ENCODE results near the gene MCF2L.

MCF2L gene

DNA sequence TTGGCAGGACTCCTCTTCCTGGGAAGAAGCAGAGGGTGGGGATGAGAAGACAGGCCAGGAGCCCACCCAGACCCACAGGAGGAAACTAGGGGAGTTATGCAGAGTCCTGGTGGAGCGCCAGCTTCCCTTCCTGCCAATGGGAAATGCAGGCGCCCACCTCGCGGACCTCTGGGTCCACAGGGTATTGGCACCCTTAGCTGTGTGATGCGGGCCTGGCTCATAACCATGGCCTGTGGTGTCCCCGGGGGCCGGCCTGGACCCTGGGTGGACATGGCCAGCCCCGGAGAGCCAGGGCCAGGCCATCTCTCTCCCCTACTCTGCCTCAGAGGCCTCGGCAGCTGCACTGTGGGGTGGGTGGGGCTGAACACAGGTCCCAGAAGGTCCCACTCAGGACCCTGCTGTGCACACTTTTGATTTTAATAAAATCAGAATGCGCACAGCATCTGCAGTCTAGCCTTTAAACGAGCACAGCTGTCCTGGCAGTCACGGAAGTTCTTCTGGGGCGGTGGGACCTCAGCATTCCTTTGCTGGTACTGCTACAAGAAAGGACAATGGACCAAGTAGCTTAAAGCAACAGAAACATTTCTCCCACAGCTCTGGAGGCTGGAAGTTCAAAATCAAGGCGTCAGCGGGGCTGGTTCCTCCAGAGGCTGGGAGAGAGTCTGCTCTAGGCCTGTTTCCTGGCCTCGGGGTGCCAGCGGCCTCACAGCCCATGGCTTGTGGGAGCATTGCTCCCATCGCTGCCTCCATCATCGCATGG is 155.4 kb downstream of the MCF2L start:
- POLR2A ChIA-PET: no interaction called here
- H3K4me3 ChIP-seq (ENCODE audit: low read depth, low read length): no peak overlapping the region
- CTCF ChIA-PET: no interaction called here
- TF ChIP-seq, protein P1, sequence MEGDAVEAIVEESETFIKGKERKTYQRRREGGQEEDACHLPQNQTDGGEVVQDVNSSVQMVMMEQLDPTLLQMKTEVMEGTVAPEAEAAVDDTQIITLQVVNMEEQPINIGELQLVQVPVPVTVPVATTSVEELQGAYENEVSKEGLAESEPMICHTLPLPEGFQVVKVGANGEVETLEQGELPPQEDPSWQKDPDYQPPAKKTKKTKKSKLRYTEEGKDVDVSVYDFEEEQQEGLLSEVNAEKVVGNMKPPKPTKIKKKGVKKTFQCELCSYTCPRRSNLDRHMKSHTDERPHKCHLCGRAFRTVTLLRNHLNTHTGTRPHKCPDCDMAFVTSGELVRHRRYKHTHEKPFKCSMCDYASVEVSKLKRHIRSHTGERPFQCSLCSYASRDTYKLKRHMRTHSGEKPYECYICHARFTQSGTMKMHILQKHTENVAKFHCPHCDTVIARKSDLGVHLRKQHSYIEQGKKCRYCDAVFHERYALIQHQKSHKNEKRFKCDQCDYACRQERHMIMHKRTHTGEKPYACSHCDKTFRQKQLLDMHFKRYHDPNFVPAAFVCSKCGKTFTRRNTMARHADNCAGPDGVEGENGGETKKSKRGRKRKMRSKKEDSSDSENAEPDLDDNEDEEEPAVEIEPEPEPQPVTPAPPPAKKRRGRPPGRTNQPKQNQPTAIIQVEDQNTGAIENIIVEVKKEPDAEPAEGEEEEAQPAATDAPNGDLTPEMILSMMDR (IDR thresholded peaks at IDR 0.05; ENCODE audit: insufficient read depth, low read length, missing control alignments): no peak
- no peak for DNase-seq (ENCODE audit: low read depth, low spot score)

DNA sequence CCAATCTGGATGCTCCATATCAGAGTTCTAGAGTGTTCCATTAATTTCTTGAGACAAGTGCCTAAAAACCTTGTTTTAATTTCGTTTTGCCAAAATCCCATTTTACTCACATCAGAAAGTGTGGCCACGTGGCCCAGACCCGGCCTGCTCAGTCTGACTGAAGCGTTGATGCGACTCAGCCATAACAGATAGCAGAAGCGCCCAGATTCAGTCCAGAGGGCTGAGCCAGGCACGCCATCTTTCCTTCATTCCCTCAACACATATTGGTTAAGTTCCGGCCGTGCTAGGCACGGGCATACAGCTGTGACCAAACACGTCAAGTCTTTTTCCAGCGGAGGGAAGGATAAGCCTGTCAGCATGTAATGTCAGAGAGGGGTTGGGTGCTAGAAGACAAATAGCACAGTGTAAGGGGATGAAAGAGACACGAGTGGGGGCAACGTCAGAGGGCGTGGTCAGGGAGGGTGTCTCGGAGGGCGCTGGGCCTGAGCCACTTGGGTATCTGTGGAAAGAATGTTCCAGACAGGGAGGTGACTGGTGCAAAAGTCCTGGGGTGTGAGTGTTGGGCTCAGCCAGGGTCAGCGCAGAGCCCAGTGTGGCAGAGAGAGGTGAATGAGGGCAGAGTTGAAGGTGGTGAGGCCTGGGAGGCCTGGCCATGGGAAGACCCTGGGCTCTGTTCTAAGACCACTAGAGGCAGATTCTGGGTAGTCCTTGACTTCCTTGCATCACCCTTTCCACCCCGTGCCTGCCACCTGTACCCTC is 156.7 kb downstream of the MCF2L start:
- no peak overlapping the region for H3K4me3 ChIP-seq (ENCODE audit: low read depth, low read length)
- POLR2A ChIA-PET: no interaction called here
- TF ChIP-seq, protein P1 (IDR thresholded peaks at IDR 0.05; ENCODE audit: insufficient read depth, low read length, missing control alignments): no peak
- CTCF ChIA-PET: no interaction called here
- DNase-seq (ENCODE audit: low read depth, low spot score): no peak

DNA sequence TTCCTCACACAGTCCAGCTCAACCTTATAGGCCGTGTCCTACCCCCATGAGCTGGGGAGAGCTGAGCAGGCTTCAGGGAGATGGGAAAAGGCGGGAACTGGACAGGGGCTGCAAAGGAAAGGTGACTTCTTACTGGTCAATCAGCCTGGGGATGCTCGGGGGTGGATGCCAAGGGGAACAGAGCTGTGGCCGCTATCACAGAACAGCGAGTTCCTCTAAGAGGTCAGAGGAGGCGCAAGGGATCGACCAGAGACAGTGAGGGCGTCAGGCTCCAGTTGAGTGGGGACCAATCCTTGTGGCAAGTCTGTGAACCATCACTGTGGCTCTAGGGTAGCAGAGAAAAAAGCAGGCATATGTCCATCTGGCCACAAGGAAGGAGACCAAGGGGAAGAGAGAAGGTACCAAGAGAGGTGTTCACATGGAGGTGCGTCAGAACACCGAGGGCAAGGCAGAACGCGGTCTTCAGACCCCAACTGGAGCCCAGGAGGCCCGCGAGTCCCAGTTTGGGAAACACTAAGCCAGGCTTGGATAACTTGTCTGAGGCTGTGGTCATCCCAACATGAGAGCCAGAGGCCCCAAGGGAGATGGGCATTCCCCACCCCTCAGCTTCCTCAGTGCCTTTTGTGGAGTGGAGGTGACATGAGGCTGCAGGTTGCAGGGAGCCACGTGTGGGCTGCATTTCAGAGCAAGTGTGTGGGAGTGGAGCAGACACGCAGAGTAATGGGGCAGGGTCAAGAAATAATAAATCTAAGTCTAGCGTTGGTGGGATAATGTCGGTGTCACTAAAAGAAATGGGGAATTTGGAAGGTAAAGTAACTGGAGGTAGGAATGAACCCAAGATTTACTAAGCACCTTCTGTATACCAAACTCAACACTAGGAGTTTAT is 157.5 kb downstream of the MCF2L start:
- H3K4me3 ChIP-seq (ENCODE audit: low read depth, low read length): no peak overlapping the region
- DNase-seq (ENCODE audit: low read depth, low spot score): no peak
- POLR2A ChIA-PET: no interaction called here
- CTCF ChIA-PET: no interaction called here
- TF ChIP-seq, protein P1 (IDR thresholded peaks at IDR 0.05; ENCODE audit: insufficient read depth, low read length, missing control alignments): no peak

DNA sequence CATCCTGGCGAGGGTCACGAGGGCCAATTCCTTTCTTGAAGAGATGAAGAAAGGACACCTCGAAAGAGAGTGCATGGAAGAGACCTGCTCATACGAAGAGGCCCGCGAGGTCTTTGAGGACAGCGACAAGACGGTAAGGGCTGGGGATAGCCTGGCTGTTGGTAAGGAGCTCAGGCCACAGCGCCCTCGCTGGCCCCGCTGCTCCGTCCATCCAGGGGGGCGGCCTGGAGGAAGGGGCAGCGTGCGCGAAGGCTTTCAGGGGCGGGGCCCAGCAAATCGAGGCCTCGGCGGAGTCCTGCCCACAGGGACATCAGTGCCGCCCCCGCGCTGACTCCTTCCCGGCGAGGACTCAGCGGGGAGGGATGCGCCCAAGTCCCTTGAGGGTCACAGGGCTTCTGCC is 160.5 kb downstream of the MCF2L start:
- TF ChIP-seq, protein P1 (IDR thresholded peaks at IDR 0.05; ENCODE audit: insufficient read depth, low read length, missing control alignments): no peak
- POLR2A ChIA-PET: no interaction called here
- no peak overlapping the region for H3K4me3 ChIP-seq (ENCODE audit: low read depth, low read length)
- no peak for DNase-seq (ENCODE audit: low read depth, low spot score)
- CTCF ChIA-PET: no interaction called here

DNA sequence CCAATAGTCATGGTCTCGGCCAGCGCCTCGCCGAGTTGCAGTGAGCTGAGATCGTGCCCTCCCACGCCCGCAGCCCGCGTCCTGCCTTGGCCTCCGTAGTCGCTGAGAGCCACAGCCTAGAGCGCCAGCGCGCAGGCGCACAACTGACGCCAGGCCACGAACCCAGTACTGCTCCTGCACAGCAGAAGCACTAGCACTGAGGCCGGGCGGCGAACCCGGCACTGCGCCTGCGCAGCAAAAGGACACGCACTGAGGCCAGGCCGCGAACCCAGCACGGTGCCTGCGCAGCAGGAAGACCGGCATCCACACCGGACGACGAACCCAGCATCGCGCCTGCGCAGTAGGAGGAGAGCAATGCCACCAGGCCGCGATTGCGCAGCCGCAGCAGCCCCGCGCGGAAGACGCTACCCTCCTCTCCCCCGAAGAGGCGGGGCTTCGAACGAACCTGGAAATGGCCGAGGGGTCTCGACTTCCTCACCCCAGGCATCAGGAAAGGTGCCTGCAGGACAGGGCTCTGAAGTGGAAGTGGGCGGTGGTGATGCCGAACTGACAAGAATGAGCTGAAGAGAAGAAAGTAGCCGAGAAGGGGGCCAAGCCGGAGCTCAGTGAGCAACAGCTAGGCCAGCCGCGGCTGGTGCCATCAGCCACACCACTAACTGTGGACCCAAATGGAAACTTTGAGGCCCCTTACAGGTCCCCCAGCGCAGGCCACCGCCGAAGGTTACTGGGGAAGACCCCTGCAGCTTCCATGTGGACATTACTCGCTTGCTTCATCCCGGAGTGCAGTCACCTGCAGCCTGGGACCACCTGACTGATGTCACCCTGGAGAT is 161.1 kb downstream of the MCF2L start:
- ChIA-PET CTCF (interaction anchor here (0.8 kb wide), 1 partner anchor 17 kb away, joined by 4 read pairs; no protein-coding TSS in a partner anchor), POLR2A (no interaction called here)
- H3K4me3 ChIP-seq (ENCODE audit: low read depth, low read length): peak overlapping the region; percentile 24
- no peak for DNase-seq (ENCODE audit: low read depth, low spot score)
- TF ChIP-seq, protein P1 (IDR thresholded peaks at IDR 0.05; ENCODE audit: insufficient read depth, low read length, missing control alignments): no peak
